ENCODE results near the gene ORMDL2. TPM values are rescaled to one million over a fixed set of nuclear protein-coding genes. Genes with fewer than 3 reads are reported as not detected.
A peak's percentile ranks its signal among the peaks of the same experiment; 100 is the strongest.

The ORMDL2 gene
- total and polyA plus RNA-seq, 11 donors: 9.6 to 61.9 (median 23.7) TPM

- Histone ChIP-seq H3K27me3 (no peaks in the 10 kb centered on the region), H3K36me3 (peaks cover 0 to 61% (median 45%) of the 10 kb centered on the region in 9 donors), H3K4me3 (no peak overlapping the region), H3K27ac (no peak overlapping the region), H3K4me1 (peaks cover 0 to 54% (median 24%) of the 10 kb centered on the region in 12 donors), H3K9me3 (no peaks in the 10 kb centered on the region)
- WGBS, 4 donors: 88 to 92% (median 91%) methylated on average over 4 of the region's 4 CpGs
- DNase-seq: no peak
- no peak for ATAC-seq
- no peak for TF ChIP-seq CTCF (IDR thresholded peaks at IDR 0.05)
- no peak for TF ChIP-seq POLR2A (IDR thresholded peaks at IDR 0.05)
- intact Hi-C loops (cut with DNase I): loop anchor here in 1 of 10 donors (10.0 kb wide), 1 partner anchor 221 kb away; the partner anchor contains the start of gene RPS26
These were observed 5.6 kb downstream of the ORMDL2 start for GRCh38 chr12:55823419-55823818.

GRCh38 chr12:55824726-55825125, 6.9 kb downstream of the ORMDL2 start:
- TF ChIP-seq CTCF (IDR thresholded peaks at IDR 0.05) (no peak), POLR2A (IDR thresholded peaks at IDR 0.05) (no peak)
- DNase-seq (no peak), ATAC-seq (no peak)
- Histone ChIP-seq H3K27ac (no peak overlapping the region), H3K9me3 (no peaks in the 10 kb centered on the region), H3K4me1 (peaks cover 0 to 48% (median 26%) of the 10 kb centered on the region in 12 donors), H3K27me3 (no peaks in the 10 kb centered on the region), H3K4me3 (no peak overlapping the region), H3K36me3 (peaks cover 0 to 54% (median 38%) of the 10 kb centered on the region in 9 donors)
- 89 to 92% (median 90%) methylated on average over 5 of the region's 5 CpGs for WGBS, 4 donors
- intact Hi-C loops (cut with DNase I): loop anchor here in 2 of 10 donors (5.0 to 10.0 kb wide), 2 partner anchors 103 to 220 kb away; partner anchors contain the start of genes PYM1 (in 1 of the 2) and RPS26 (in 1 of the 2)

- TF ChIP-seq CTCF (IDR thresholded peaks at IDR 0.05) (no peak), POLR2A (IDR thresholded peaks at IDR 0.05) (no peak)
- Histone ChIP-seq H3K4me3 (peak overlapping the region in 1 of 12 donors; percentile 92), H3K4me1 (peaks cover 0 to 61% (median 36%) of the 10 kb centered on the region in 12 donors), H3K9me3 (no peaks in the 10 kb centered on the region), H3K27me3 (no peaks in the 10 kb centered on the region), H3K27ac (peak overlapping the region in 4 of 12 donors; percentile 14 to 95 (median 56)), H3K36me3 (peaks cover 0 to 24% (median 7%) of the 10 kb centered on the region in 9 donors)
- no peak for ATAC-seq
- intact Hi-C loops (cut with DNase I): loop anchor here in 3 of 10 donors (1.0 to 10.0 kb wide), 3 partner anchors 8 to 217 kb away; partner anchors contain the start of genes PYM1 (in 1 of the 3) and RPS26 (in 1 of the 3)
- WGBS, 4 donors: 87 to 91% (median 89%) methylated on average over 15 of the region's 15 CpGs
- no peak for DNase-seq
These were observed 10.0 kb downstream of the ORMDL2 start for GRCh38 chr12:55827806-55828205.

GRCh38 chr12:55828357-55828756, 10.5 kb downstream of the ORMDL2 start:
- intact Hi-C loops (cut with DNase I): loop anchor here in 3 of 10 donors (1.0 to 10.0 kb wide), 3 partner anchors 8 to 216 kb away; partner anchors contain the start of genes PYM1 (in 1 of the 3) and RPS26 (in 1 of the 3)
- WGBS, 4 donors: 86 to 90% (median 87%) methylated on average over 5 of the region's 5 CpGs
- peak overlapping the region in 9 of 12 donors; percentile 75 to 97 (median 89) for H3K4me3 ChIP-seq

More at GRCh38 chr12:55828357-55828756, 10.5 kb downstream of the ORMDL2 start:
- Histone ChIP-seq H3K9me3 (no peaks in the 10 kb centered on the region), H3K36me3 (peaks cover 0 to 18% (median 2%) of the 10 kb centered on the region in 9 donors), H3K27me3 (no peaks in the 10 kb centered on the region), H3K27ac (peak overlapping the region in 9 of 12 donors; percentile 14 to 95 (median 91)), H3K4me1 (peaks cover 0 to 61% (median 36%) of the 10 kb centered on the region in 12 donors)
- ATAC-seq: no peak
- DNase-seq: no peak
- TF ChIP-seq POLR2A (IDR thresholded peaks at IDR 0.05): no peak
- no peak for TF ChIP-seq CTCF (IDR thresholded peaks at IDR 0.05)

All from heart left ventricle (tissue), 16 donors.